CD4-positive, CD25-positive, alpha-beta regulatory T cell (primary cell): ENCODE measurements around the gene TREX2. TPM values are rescaled to one million over a fixed set of nuclear protein-coding genes. Genes with fewer than 3 reads are reported as not detected.

Source experiments
- ATAC-seq, 2 donors: fragments of 150-1000 bp; cut with Tn5 transposase; one replicate each; pipeline ENCODE4 v1.10.0; 2021; ENCODE audit warnings: low read depth in 2 of 2, moderate number of reproducible peaks in 2 of 2, moderate library complexity in 1 of 2
- DNase-seq, 3 donors: peaks; one replicate each; pipeline versions ENCODE4 v3.0.0 to v3.0.0-alpha.2; 2012 to 2022; ENCODE audit warnings: mixed read lengths in 1 of 3
- H3K27ac ChIP-seq: one replicate; pipeline ENCODE4 v1.7.0; 2013; ENCODE audit warnings: mild to moderate bottlenecking, low read length; ENCODE audit not compliant: insufficient read depth, poor library complexity, severe bottlenecking
- H3K27me3 ChIP-seq: one replicate; pipeline ENCODE4 v1.7.0; 2013; ENCODE audit warnings: low read length; ENCODE audit not compliant: control insufficient read depth, insufficient read depth
- H3K36me3 ChIP-seq: one replicate; pipeline ENCODE4 v1.7.0; 2013; ENCODE audit warnings: mild to moderate bottlenecking, low read length, moderate library complexity; ENCODE audit not compliant: control insufficient read depth, insufficient read depth
- H3K4me1 ChIP-seq: 2 replicates; pipeline ENCODE4 v1.7.0; 2013; ENCODE audit warnings: mild to moderate bottlenecking, low read length; ENCODE audit not compliant: insufficient read depth, control insufficient read depth, poor library complexity, severe bottlenecking
- H3K4me3 ChIP-seq: one replicate; pipeline ENCODE4 v1.7.0; 2013; ENCODE audit warnings: low read depth, mild to moderate bottlenecking, low read length, moderate library complexity
- H3K9me3 ChIP-seq, 2 experiments: 1 replicate in 1 of 2; 2 replicates in 1 of 2; pipeline ENCODE4 v1.7.0; 2013; ENCODE audit warnings: low read length in 2 of 2, mild to moderate bottlenecking in 1 of 2, moderate library complexity in 1 of 2; ENCODE audit not compliant: control insufficient read depth in 2 of 2
- H3K27ac Mint-ChIP-seq, 3 donors: one replicate each; pipeline ENCODE4 v1.8.0; 2020 to 2022; ENCODE audit warnings: mild to moderate bottlenecking in 3 of 3, mixed read lengths in 3 of 3, moderate library complexity in 2 of 3
- H3K27me3 Mint-ChIP-seq: one replicate; pipeline ENCODE4 v1.8.0; 2022; ENCODE audit warnings: mild to moderate bottlenecking, mixed read lengths
- H3K36me3 Mint-ChIP-seq: one replicate; pipeline ENCODE4 v1.8.0; 2020; ENCODE audit warnings: mixed read lengths
- H3K4me1 Mint-ChIP-seq, 4 donors: one replicate each; pipeline ENCODE4 v1.8.0; 2020 to 2022; ENCODE audit warnings: mixed read lengths in 4 of 4, mild to moderate bottlenecking in 1 of 4
- H3K4me3 Mint-ChIP-seq, 4 donors: one replicate each; pipeline ENCODE4 v1.8.0; 2020 to 2022; ENCODE audit warnings: mild to moderate bottlenecking in 4 of 4, mixed read lengths in 4 of 4, moderate library complexity in 3 of 4
- H3K9me3 Mint-ChIP-seq, 7 donors: one replicate each; pipeline ENCODE4 v1.8.0; 2020 to 2022; ENCODE audit warnings: mixed read lengths in 7 of 7, mild to moderate bottlenecking in 3 of 7, moderate library complexity in 2 of 7
- polyA plus RNA-seq, 4 donors: library from polyadenylated mRNA; unstranded; fragments of 300-500 nt; fragmentation: Illumina TruSeq; gene quantifications; one replicate each; pipeline ENCODE4 v1.2.3, GENCODE V29; 2021
- total RNA-seq: library from RNA; stranded (reverse); gene quantifications from one replicate; pipeline ENCODE4 v1.2.3, GENCODE V29; 2022

TREX2 gene
- total and polyA plus RNA-seq, 5 donors from 2014 or later, result 0.30 to 3.8 (median 0.71) TPM

- H3K36me3 ChIP-seq, result peaks cover 16% of the 10 kb centered on the region
- no peak overlapping the region for H3K27ac Mint-ChIP-seq
Observed at GRCh38 chrX:153457136-153457825, 11.4 kb upstream of the TREX2 start.

DNA sequence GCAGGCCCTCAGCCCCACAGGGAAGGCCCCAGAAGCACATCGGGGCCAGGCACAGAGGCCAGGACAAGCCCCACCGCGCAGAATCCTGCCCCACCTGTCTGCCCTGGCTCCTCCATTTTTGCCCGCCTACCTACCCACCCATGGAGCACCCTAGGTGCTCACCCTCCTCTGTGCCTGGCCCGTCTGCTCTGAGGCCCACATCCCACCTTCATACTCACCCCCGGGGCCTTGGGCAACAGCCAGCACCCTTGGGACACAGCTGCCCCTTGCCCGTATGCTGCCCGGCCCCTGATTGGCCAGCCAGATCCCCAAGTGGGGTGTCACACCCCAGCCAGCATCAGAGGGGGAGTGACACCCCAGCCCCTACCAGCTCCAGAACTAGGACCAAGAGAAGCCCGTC is 10.8 kb upstream of the TREX2 start:
- ATAC-seq (no peak), DNase-seq (no peak)
- H3K36me3 Mint-ChIP-seq, result peaks cover 17% of the 10 kb centered on the region
- Histone ChIP-seq H3K27me3 (no peaks in the 10 kb centered on the region), H3K9me3 (no peaks in the 10 kb centered on the region), H3K27ac (no peak overlapping the region), H3K36me3 (peaks cover 13% of the 10 kb centered on the region), H3K4me1 (no peaks in the 10 kb centered on the region), H3K4me3 (no peak overlapping the region)
- no peaks in the 10 kb centered on the region for H3K27me3 Mint-ChIP-seq
- no peaks in the 10 kb centered on the region for H3K9me3 Mint-ChIP-seq
- H3K4me3 Mint-ChIP-seq, result no peak overlapping the region
- no peak overlapping the region for H3K27ac Mint-ChIP-seq
- no peaks in the 10 kb centered on the region for H3K4me1 Mint-ChIP-seq

More at GRCh38 chrX:153457136-153457825, 11.4 kb upstream of the TREX2 start:
- no peaks in the 10 kb centered on the region for H3K27me3 ChIP-seq
- no peak for DNase-seq
- no peak overlapping the region for H3K27ac ChIP-seq
- ATAC-seq, result no peak
- no peaks in the 10 kb centered on the region for H3K9me3 ChIP-seq
- no peak overlapping the region for H3K4me3 ChIP-seq
- peaks cover 17% of the 10 kb centered on the region for H3K36me3 Mint-ChIP-seq
- H3K9me3 Mint-ChIP-seq, result no peaks in the 10 kb centered on the region
- H3K4me1 ChIP-seq, result no peaks in the 10 kb centered on the region
- H3K4me1 Mint-ChIP-seq, result no peaks in the 10 kb centered on the region
- H3K4me3 Mint-ChIP-seq, result no peak overlapping the region
- H3K27me3 Mint-ChIP-seq, result no peaks in the 10 kb centered on the region

DNA sequence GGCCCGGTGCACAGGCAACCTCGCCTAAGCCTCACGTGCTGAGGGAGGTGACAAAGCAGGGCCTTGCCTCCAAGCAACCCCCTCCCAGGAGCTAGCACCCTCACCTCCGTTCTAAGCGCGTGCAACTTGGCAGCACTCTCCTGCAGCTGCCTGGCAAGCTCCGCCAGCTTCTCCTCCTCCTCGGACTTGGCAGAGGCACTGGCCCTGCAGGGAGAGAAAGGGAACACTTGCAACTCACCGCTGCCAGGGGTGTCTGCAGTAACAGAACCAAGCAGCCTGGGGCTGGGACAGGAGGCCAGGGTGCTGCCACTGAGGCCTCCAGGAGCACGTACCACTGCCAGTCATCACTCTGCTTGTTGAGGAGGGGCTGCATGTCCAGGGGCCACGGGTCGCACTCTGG is 10.3 kb upstream of the TREX2 start:
- Mint-ChIP-seq H3K27me3 (no peaks in the 10 kb centered on the region), H3K27ac (no peak overlapping the region), H3K9me3 (no peaks in the 10 kb centered on the region), H3K4me1 (no peaks in the 10 kb centered on the region), H3K36me3 (peaks cover 17% of the 10 kb centered on the region), H3K4me3 (no peak overlapping the region)
- H3K36me3 ChIP-seq, result peaks cover 10% of the 10 kb centered on the region
- no peaks in the 10 kb centered on the region for H3K27me3 ChIP-seq
- no peak overlapping the region for H3K27ac ChIP-seq
- no peaks in the 10 kb centered on the region for H3K9me3 ChIP-seq
- ATAC-seq, result no peak
- no peaks in the 10 kb centered on the region for H3K4me1 ChIP-seq
- DNase-seq, result no peak
- no peak overlapping the region for H3K4me3 ChIP-seq

GRCh38 chrX:153455571-153455970 is 9.7 kb upstream of the TREX2 start:
- ATAC-seq, result no peak
- peaks cover 10% of the 10 kb centered on the region for H3K36me3 ChIP-seq
- Mint-ChIP-seq H3K4me3 (no peak overlapping the region), H3K27me3 (no peaks in the 10 kb centered on the region), H3K27ac (no peak overlapping the region), H3K9me3 (no peaks in the 10 kb centered on the region), H3K4me1 (no peaks in the 10 kb centered on the region), H3K36me3 (peaks cover 12% of the 10 kb centered on the region)
- no peaks in the 10 kb centered on the region for H3K27me3 ChIP-seq
- H3K27ac ChIP-seq, result no peak overlapping the region
- H3K4me3 ChIP-seq, result no peak overlapping the region
- no peaks in the 10 kb centered on the region for H3K4me1 ChIP-seq
- H3K9me3 ChIP-seq, result no peaks in the 10 kb centered on the region
- no peak for DNase-seq

DNA sequence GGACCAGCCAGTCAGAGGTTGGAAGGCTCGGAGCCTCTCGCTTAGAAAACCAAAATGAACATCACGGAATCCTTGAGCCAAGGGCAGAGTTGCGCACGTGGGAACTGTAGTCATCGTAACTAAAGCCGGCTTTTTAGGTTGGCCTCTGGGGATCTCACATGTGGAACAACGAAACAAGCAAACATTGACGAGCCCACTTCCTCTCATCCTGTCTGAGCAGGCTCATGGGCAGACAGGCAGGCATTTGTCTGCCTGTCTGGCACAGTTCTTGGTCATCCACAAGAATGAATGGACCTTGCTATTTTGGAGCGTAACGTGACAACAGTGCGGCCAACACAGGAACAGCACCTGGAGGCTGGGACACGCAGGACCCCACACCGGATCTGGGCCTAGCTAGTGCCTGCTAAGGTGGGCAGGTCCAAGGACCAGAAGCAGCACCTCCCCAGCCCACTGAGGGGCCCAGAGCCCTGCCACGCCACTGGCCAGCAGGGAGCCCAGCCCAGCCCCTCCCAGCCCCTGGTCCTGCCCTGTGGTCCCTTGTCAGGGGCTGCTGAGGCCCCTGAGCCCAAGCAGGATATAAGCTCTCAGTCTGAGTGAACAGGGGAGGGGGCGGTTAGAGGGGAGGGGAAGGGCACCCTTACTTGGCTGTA is 9.2 kb upstream of the TREX2 start:
- ATAC-seq, result no peak
- Mint-ChIP-seq H3K9me3 (peaks cover 0 to 1% (median 0%) of the 10 kb centered on the region in 7 donors), H3K4me3 (no peak overlapping the region)

DNA sequence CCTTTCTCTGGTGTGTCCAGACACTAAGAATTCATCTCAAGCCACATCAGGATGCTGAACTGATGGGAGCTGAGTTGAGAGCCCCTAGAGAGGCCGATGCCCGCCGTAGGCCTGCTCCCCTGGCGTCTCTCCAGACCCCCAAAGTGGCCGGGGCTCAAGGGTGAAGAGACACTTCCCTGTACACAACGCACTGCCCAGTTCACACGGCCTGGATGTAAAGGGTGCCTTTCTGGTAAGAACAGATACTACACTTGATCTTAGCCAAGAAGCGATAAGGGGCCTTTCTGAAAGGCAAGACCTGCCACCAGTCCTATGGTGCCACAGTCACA is 5.1 kb upstream of the TREX2 start:
- Histone ChIP-seq H3K27ac (no peak overlapping the region), H3K27me3 (no peaks in the 10 kb centered on the region), H3K4me3 (no peak overlapping the region), H3K9me3 (no peaks in the 10 kb centered on the region), H3K36me3 (no peaks in the 10 kb centered on the region), H3K4me1 (no peaks in the 10 kb centered on the region)
- DNase-seq (no peak), ATAC-seq (no peak)
- no peaks in the 10 kb centered on the region for H3K4me1 Mint-ChIP-seq
- H3K27ac Mint-ChIP-seq, result no peak overlapping the region
- H3K4me3 Mint-ChIP-seq, result no peak overlapping the region
- peaks cover 0 to 1% (median 0%) of the 10 kb centered on the region in 7 donors for H3K9me3 Mint-ChIP-seq
- no peaks in the 10 kb centered on the region for H3K36me3 Mint-ChIP-seq
- H3K27me3 Mint-ChIP-seq, result no peaks in the 10 kb centered on the region

More for the DNA sequence above, 9.2 kb upstream of the TREX2 start:
- Histone ChIP-seq H3K9me3 (no peaks in the 10 kb centered on the region), H3K27ac (no peak overlapping the region), H3K4me1 (no peaks in the 10 kb centered on the region), H3K4me3 (no peak overlapping the region), H3K36me3 (peaks cover 8% of the 10 kb centered on the region), H3K27me3 (no peaks in the 10 kb centered on the region)
- no peaks in the 10 kb centered on the region for H3K27me3 Mint-ChIP-seq
- peaks cover 12% of the 10 kb centered on the region for H3K36me3 Mint-ChIP-seq
- DNase-seq, result no peak
- H3K4me1 Mint-ChIP-seq, result no peaks in the 10 kb centered on the region
- no peak overlapping the region for H3K27ac Mint-ChIP-seq

GRCh38 chrX:153450114-153450948 is 4.5 kb upstream of the TREX2 start:
- Mint-ChIP-seq H3K27me3 (no peaks in the 10 kb centered on the region), H3K27ac (no peak overlapping the region), H3K9me3 (peaks cover 0 to 1% (median 0%) of the 10 kb centered on the region in 7 donors), H3K4me3 (no peak overlapping the region), H3K4me1 (no peaks in the 10 kb centered on the region), H3K36me3 (no peaks in the 10 kb centered on the region)
- Histone ChIP-seq H3K4me1 (no peaks in the 10 kb centered on the region), H3K27ac (no peak overlapping the region), H3K36me3 (no peaks in the 10 kb centered on the region), H3K27me3 (no peaks in the 10 kb centered on the region), H3K4me3 (no peak overlapping the region), H3K9me3 (no peaks in the 10 kb centered on the region)
- DNase-seq (no peak), ATAC-seq (no peak)
